Astrocyte (in vitro differentiated cells and primary cell): ENCODE results near the gene OTOP3.

Source experiments
- CTCF ChIP-seq: IDR thresholded peaks from 2 replicates; pipeline ENCODE4 v1.5.1; 2011; ENCODE audit warnings: low read depth, mild to moderate bottlenecking, inconsistent platforms, low read length, moderate library complexity; ENCODE audit not compliant: insufficient read depth
- EZH2 ChIP-seq: IDR thresholded peaks from 2 replicates; pipeline ENCODE4 v1.6.1; 2012; ENCODE audit warnings: mild to moderate bottlenecking, low read length, inconsistent platforms; ENCODE audit not compliant: insufficient read depth

- TF ChIP-seq CTCF = no peak
- TF ChIP-seq EZH2 = no peak
These were observed 5.5 kb downstream of the OTOP3 start for GRCh38 chr17:74941128-74941725.
